ENCODE results near the gene U2AF1L4. TPM values are rescaled to one million over a fixed set of nuclear protein-coding genes. Genes with fewer than 3 reads are reported as not detected.

Gene U2AF1L4
- total RNA-seq, 6 experiments from 2014 or later, result 18.0 to 20.8 (median 18.7) TPM

DNA sequence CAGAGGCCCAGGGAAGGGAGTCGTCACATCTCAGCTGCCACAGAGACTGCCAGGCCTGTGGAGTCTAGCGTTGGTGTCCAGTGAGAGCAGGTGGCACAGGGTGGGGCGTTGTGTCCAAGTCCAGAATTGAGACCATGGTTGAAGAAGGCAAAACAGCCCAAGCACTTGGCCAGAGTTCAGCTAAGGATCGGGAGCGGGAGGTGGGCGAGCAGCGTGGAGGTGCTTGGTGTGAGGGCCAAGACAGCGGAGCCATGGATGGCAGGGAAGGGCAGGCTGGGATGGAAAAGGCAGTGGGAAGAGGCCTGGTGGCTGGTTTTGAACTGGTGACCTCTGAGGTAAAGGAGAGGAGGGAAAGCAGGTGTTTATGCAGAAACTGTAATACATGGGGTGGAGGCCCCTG is 10.9 kb downstream of the U2AF1L4 start:
- Mint-ChIP-seq H3K4me3 (no peak overlapping the region), H3K36me3 (ENCODE audit: low read depth) (peaks cover 21% of the 10 kb centered on the region), H3K27me3 (ENCODE audit: insufficient read depth) (peaks cover 10% of the 10 kb centered on the region), H3K4me1 (ENCODE audit: low read depth) (peaks cover 4% of the 10 kb centered on the region; the same call in 1 of the 2 replicates), H3K9me3 (no peaks in the 10 kb centered on the region), H3K27ac (no peak overlapping the region)
- no peak for TF ChIP-seq CTCF (IDR thresholded peaks at IDR 0.05)
- no peak for DNase-seq

- Mint-ChIP-seq H3K27ac (peak overlapping the region; percentile 26; the same call in 1 of the 2 replicates), H3K36me3 (ENCODE audit: low read depth) (peaks cover 21% of the 10 kb centered on the region), H3K27me3 (ENCODE audit: insufficient read depth) (peaks cover 8% of the 10 kb centered on the region), H3K9me3 (no peaks in the 10 kb centered on the region), H3K4me3 (no peak overlapping the region), H3K4me1 (ENCODE audit: low read depth) (no peaks in the 10 kb centered on the region)
- no peak for DNase-seq
- no peak for TF ChIP-seq CTCF (IDR thresholded peaks at IDR 0.05)
Measured at GRCh38 chr19:35733180-35734125, 11.8 kb downstream of the U2AF1L4 start.

DNA sequence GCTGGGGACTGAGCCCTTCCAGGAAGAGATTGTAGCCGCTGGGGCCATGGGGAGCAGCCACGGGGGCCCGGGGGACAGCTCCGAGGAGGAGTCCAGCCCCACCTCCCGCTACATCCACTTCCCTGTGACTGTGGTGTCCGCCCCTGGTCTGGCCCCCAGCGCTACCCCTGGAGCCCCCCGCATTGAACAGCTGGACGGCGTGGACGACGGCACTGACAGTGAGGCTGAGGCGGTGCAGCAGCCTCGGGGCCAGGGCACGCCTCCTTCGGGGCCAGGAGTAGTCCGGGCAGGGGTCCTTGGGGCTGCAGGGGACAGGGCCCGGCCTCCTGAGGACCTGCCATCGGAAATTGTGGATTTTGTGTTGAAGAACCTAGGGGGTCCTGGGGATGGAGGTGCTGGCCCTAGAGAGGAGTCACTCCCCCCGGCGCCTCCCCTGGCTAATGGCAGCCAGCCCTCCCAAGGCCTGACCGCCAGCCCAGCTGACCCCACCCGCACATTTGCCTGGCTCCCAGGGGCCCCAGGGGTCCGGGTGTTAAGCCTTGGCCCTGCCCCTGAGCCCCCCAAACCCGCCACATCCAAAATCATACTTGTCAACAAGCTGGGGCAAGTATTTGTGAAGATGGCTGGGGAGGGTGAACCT is 12.6 kb downstream of the U2AF1L4 start:
- no peaks in the 10 kb centered on the region for H3K9me3 Mint-ChIP-seq
- DNase-seq, result no peak
- no peak overlapping the region for H3K4me3 Mint-ChIP-seq
- H3K36me3 Mint-ChIP-seq (ENCODE audit: low read depth), result peaks cover 20% of the 10 kb centered on the region
- no peaks in the 10 kb centered on the region for H3K4me1 Mint-ChIP-seq (ENCODE audit: low read depth)
- no peak for TF ChIP-seq CTCF (IDR thresholded peaks at IDR 0.05)
- H3K27ac Mint-ChIP-seq, result no peak overlapping the region
- H3K27me3 Mint-ChIP-seq (ENCODE audit: insufficient read depth), result peaks cover 8% of the 10 kb centered on the region

GRCh38 chr19:35731779-35732405 is 13.3 kb downstream of the U2AF1L4 start:
- Mint-ChIP-seq H3K36me3 (ENCODE audit: low read depth) (peaks cover 16% of the 10 kb centered on the region), H3K27me3 (ENCODE audit: insufficient read depth) (peaks cover 9% of the 10 kb centered on the region), H3K4me1 (ENCODE audit: low read depth) (no peaks in the 10 kb centered on the region), H3K27ac (no peak overlapping the region), H3K4me3 (no peak overlapping the region), H3K9me3 (no peaks in the 10 kb centered on the region)
- no peak for TF ChIP-seq CTCF (IDR thresholded peaks at IDR 0.05)
- no peak for DNase-seq

- Mint-ChIP-seq H3K4me1 (ENCODE audit: low read depth) (no peaks in the 10 kb centered on the region), H3K27me3 (ENCODE audit: insufficient read depth) (peaks cover 9% of the 10 kb centered on the region), H3K27ac (no peak overlapping the region; the same call in 1 of the 2 replicates), H3K9me3 (no peaks in the 10 kb centered on the region), H3K4me3 (no peak overlapping the region), H3K36me3 (ENCODE audit: low read depth) (peaks cover 16% of the 10 kb centered on the region)
- no peak for TF ChIP-seq CTCF (IDR thresholded peaks at IDR 0.05)
- DNase-seq, result no peak
Measured at GRCh38 chr19:35731353-35731752, 13.9 kb downstream of the U2AF1L4 start.

All from HFFc6 (cell line).